Measurements from ENCODE around the gene CRYGD.

DNA sequence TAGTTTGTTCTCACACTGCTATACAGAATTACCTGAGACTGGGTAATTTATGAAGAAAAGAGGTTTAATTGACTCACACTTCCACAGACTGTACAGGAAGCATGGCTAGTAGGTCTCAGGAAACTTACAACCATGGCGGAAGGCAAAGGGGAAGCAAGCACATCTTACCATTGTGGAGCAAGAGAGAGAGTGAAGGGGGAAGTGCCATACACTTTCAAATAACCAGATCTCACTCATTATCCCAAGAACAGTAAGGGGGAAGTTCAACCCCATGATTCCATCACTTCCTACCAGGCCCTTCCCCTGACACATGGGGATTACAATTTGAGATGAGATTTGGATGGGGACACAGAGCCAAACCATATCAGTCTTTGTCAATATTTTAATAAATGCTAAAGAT, 26.6 kb upstream of the CRYGD start:
- TF ChIP-seq TSHZ2 (CRISPR knock-in tag; IDR thresholded peaks at IDR 0.05) = no peak
- TF ChIP-seq, protein P1, sequence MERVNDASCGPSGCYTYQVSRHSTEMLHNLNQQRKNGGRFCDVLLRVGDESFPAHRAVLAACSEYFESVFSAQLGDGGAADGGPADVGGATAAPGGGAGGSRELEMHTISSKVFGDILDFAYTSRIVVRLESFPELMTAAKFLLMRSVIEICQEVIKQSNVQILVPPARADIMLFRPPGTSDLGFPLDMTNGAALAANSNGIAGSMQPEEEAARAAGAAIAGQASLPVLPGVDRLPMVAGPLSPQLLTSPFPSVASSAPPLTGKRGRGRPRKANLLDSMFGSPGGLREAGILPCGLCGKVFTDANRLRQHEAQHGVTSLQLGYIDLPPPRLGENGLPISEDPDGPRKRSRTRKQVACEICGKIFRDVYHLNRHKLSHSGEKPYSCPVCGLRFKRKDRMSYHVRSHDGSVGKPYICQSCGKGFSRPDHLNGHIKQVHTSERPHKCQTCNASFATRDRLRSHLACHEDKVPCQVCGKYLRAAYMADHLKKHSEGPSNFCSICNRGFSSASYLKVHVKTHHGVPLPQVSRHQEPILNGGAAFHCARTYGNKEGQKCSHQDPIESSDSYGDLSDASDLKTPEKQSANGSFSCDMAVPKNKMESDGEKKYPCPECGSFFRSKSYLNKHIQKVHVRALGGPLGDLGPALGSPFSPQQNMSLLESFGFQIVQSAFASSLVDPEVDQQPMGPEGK (CRISPR knock-in tag; IDR thresholded peaks at IDR 0.05; ENCODE audit: borderline replicate concordance) = no peak
- no peak for TF ChIP-seq ZFP30 (CRISPR knock-in tag; IDR thresholded peaks at IDR 0.05)
- TF ChIP-seq ARNTL (CRISPR knock-in tag; IDR thresholded peaks at IDR 0.05; ENCODE audit: borderline replicate concordance, low read depth) = no peak
- no peak for TF ChIP-seq ESRRG (CRISPR knock-in tag; IDR thresholded peaks at IDR 0.05)

Measured in SK-N-SH treated with all-trans-retinoic acid at 6 μM for 48 hours (cell line).